ENCODE data around the gene EIF4E2.

DNA sequence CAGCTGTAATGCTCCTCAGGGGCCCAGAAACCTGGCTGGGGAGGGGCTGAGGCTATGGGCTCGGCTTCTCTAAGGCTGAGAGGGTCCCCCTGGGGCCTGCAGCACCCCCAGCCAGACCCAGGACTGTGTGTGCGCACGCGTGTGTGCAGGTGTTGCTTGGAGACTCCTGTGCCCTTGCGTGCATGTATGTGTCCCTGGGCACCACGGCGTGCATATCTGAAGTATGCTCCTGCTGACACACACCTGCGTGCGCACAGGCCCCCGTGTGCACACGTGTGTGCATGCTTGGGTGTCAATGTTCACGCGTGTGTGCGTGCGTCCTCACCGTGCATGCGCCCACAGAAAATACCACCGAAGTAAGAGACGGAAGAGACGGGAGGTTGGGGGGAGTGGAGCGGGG, 48.0 kb upstream of the EIF4E2 start:
- TF ChIP-seq, protein P1, sequence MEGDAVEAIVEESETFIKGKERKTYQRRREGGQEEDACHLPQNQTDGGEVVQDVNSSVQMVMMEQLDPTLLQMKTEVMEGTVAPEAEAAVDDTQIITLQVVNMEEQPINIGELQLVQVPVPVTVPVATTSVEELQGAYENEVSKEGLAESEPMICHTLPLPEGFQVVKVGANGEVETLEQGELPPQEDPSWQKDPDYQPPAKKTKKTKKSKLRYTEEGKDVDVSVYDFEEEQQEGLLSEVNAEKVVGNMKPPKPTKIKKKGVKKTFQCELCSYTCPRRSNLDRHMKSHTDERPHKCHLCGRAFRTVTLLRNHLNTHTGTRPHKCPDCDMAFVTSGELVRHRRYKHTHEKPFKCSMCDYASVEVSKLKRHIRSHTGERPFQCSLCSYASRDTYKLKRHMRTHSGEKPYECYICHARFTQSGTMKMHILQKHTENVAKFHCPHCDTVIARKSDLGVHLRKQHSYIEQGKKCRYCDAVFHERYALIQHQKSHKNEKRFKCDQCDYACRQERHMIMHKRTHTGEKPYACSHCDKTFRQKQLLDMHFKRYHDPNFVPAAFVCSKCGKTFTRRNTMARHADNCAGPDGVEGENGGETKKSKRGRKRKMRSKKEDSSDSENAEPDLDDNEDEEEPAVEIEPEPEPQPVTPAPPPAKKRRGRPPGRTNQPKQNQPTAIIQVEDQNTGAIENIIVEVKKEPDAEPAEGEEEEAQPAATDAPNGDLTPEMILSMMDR (IDR thresholded peaks at IDR 0.05) = no peak
- no peak for TF ChIP-seq POLR2A (IDR thresholded peaks at IDR 0.05)
